DOHH2 (cell line): ENCODE results near the gene PRG2.

Experiments used
- CTCF ChIP-seq: fragments of 200-600 bp; sonication (generic); IDR thresholded peaks from one replicate; pipeline ENCODE4 v1.5.1; 2014; ENCODE audit warnings: antibody characterized with exemption, mild to moderate bottlenecking, low read depth, low read length; ENCODE audit not compliant: poor library complexity, severe bottlenecking
- EZH2phosphoT487 ChIP-seq: fragments of 200-600 bp; sonication (generic); IDR thresholded peaks from 2 replicates; pipeline ENCODE4 v1.6.1; 2017; ENCODE audit warnings: borderline replicate concordance, mild to moderate bottlenecking, antibody characterized with exemption, low read length, moderate library complexity, mixed read lengths

GRCh38 chr11:57409321-57410100 lies 19.1 kb upstream of the PRG2 start:
- no peak for TF ChIP-seq CTCF
- TF ChIP-seq EZH2phosphoT487: no peak
